ENCODE measurements around the gene S100A6.

Gene S100A6

GRCh38 chr1:153578936-153579335, 43.1 kb upstream of the S100A6 start:
- no peaks in the 10 kb centered on the region for H3K36me3 ChIP-seq (ENCODE audit: insufficient read depth, low read length)
- no peaks in the 10 kb centered on the region for H3F3A ChIP-seq (ENCODE audit: insufficient read depth, low read length)
- no peak overlapping the region for H2AFZ ChIP-seq (ENCODE audit: low read length)
- H3K4me1 ChIP-seq (ENCODE audit: insufficient read depth, low read length, severe bottlenecking): no peaks in the 10 kb centered on the region
- H3K27ac ChIP-seq (ENCODE audit: low read depth, low read length, poor library complexity, severe bottlenecking): no peak overlapping the region
- H3K27me3 ChIP-seq (ENCODE audit: insufficient read depth, low read length): no peaks in the 10 kb centered on the region
- H3K4me2 ChIP-seq (ENCODE audit: low read length): no peak overlapping the region
- H3K9me2 ChIP-seq (ENCODE audit: low read depth, low read length): no peaks in the 10 kb centered on the region; the same call in 1 of the 2 replicates
- no peak overlapping the region for H3K9ac ChIP-seq (ENCODE audit: low read length)
- H3K9me3 ChIP-seq (ENCODE audit: low read length): no peaks in the 10 kb centered on the region
- TF ChIP-seq EZH2 (IDR thresholded peaks at IDR 0.05; ENCODE audit: borderline replicate concordance, low read length) (no peak), CTCF (IDR thresholded peaks at IDR 0.05; ENCODE audit: low read length) (no peak)
- H3K4me3 ChIP-seq (ENCODE audit: low read depth, low read length, poor library complexity, severe bottlenecking): no peak overlapping the region
- no peaks in the 10 kb centered on the region for H3K79me2 ChIP-seq (ENCODE audit: insufficient read depth, low read length)
- H4K20me1 ChIP-seq (ENCODE audit: insufficient read depth, low read length): no peaks in the 10 kb centered on the region

DNA sequence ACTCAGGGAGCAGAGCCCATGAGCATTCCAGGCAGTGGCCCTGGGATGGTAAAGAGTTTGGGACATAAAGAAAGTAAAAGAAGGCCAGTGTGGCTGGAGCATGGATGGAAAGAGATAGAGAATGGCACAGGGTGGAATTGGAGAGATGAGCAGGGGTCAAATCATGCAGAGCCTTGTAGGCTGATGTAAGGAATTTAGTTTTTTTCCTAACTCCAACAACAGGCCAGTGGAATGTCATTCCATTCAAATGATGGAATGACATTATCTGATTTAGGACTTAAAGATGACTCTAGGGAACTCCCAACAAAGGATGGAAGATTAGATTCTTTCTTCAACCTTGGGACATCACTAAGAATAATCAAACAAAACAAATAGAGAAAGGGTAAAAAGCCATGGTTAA, 42.7 kb upstream of the S100A6 start:
- Histone ChIP-seq H3K4me3 (ENCODE audit: low read depth, low read length, poor library complexity, severe bottlenecking) (no peak overlapping the region), H2AFZ (ENCODE audit: low read length) (no peak overlapping the region), H3K36me3 (ENCODE audit: insufficient read depth, low read length) (no peaks in the 10 kb centered on the region), H3F3A (ENCODE audit: insufficient read depth, low read length) (no peaks in the 10 kb centered on the region), H3K79me2 (ENCODE audit: insufficient read depth, low read length) (no peaks in the 10 kb centered on the region), H3K4me2 (ENCODE audit: low read length) (no peak overlapping the region), H3K27me3 (ENCODE audit: insufficient read depth, low read length) (no peaks in the 10 kb centered on the region), H3K27ac (ENCODE audit: low read depth, low read length, poor library complexity, severe bottlenecking) (no peak overlapping the region), H3K4me1 (ENCODE audit: insufficient read depth, low read length, severe bottlenecking) (no peaks in the 10 kb centered on the region), H3K9ac (ENCODE audit: low read length) (no peak overlapping the region), H4K20me1 (ENCODE audit: insufficient read depth, low read length) (no peaks in the 10 kb centered on the region), H3K9me2 (ENCODE audit: low read depth, low read length) (no peaks in the 10 kb centered on the region; the same call in 1 of the 2 replicates), H3K9me3 (ENCODE audit: low read length) (no peaks in the 10 kb centered on the region)
- TF ChIP-seq EZH2 (IDR thresholded peaks at IDR 0.05; ENCODE audit: borderline replicate concordance, low read length) (no peak), CTCF (IDR thresholded peaks at IDR 0.05; ENCODE audit: low read length) (no peak)

- no peak overlapping the region for H3K4me2 ChIP-seq (ENCODE audit: low read length)
- H4K20me1 ChIP-seq (ENCODE audit: insufficient read depth, low read length): no peaks in the 10 kb centered on the region
- no peaks in the 10 kb centered on the region for H3K36me3 ChIP-seq (ENCODE audit: insufficient read depth, low read length)
- no peaks in the 10 kb centered on the region for H3K79me2 ChIP-seq (ENCODE audit: insufficient read depth, low read length)
- H3K9me2 ChIP-seq (ENCODE audit: low read depth, low read length): no peaks in the 10 kb centered on the region; the same call in 1 of the 2 replicates
- H2AFZ ChIP-seq (ENCODE audit: low read length): no peak overlapping the region
- TF ChIP-seq CTCF (IDR thresholded peaks at IDR 0.05; ENCODE audit: low read length) (no peak), EZH2 (IDR thresholded peaks at IDR 0.05; ENCODE audit: borderline replicate concordance, low read length) (no peak)
- no peak overlapping the region for H3K4me3 ChIP-seq (ENCODE audit: low read depth, low read length, poor library complexity, severe bottlenecking)
- no peaks in the 10 kb centered on the region for H3K4me1 ChIP-seq (ENCODE audit: insufficient read depth, low read length, severe bottlenecking)
- H3K9ac ChIP-seq (ENCODE audit: low read length): no peak overlapping the region
- H3K9me3 ChIP-seq (ENCODE audit: low read length): no peaks in the 10 kb centered on the region
- no peaks in the 10 kb centered on the region for H3F3A ChIP-seq (ENCODE audit: insufficient read depth, low read length)
- no peak overlapping the region for H3K27ac ChIP-seq (ENCODE audit: low read depth, low read length, poor library complexity, severe bottlenecking)
- no peaks in the 10 kb centered on the region for H3K27me3 ChIP-seq (ENCODE audit: insufficient read depth, low read length)
Measured at GRCh38 chr1:153577624-153578051, 41.8 kb upstream of the S100A6 start.
